UCSD-AML1 (cell line): ENCODE results near the gene COA3.

Experiments
- DNase-seq: peaks from one replicate; lab custom pipeline; 2025; ENCODE audit not compliant: unreplicated experiment; lab: John Stamatoyannopoulos, UW

Gene COA3

GRCh38 chr17:42754782-42755181, 43.7 kb downstream of the COA3 start:
- DNase-seq, result no peak

- no peak for DNase-seq
Measured at GRCh38 chr17:42751628-42752027, 46.9 kb downstream of the COA3 start.

- DNase-seq, result peak; percentile 36
Measured at GRCh38 chr17:42750739-42751344, 47.7 kb downstream of the COA3 start.

GRCh38 chr17:42748908-42749798, 49.4 kb downstream of the COA3 start:
- DNase-seq, result no peak

GRCh38 chr17:42748202-42748907, 50.1 kb downstream of the COA3 start:
- DNase-seq, result no peak
